Measurements from ENCODE around the gene TSPAN11.

TSPAN11 gene

GRCh38 chr12:30913323-30913722, 13.2 kb upstream of the TSPAN11 start:
- no peak for DNase-seq

GRCh38 chr12:30914986-30915591, 11.5 kb upstream of the TSPAN11 start:
- DNase-seq = peak; percentile 26

- no peak for DNase-seq
Measured at GRCh38 chr12:30923057-30923456, 3.5 kb upstream of the TSPAN11 start.

- no peak for DNase-seq
Measured at GRCh38 chr12:30925607-30926242, 823 bp upstream of the TSPAN11 start.

GRCh38 chr12:30927222-30927611, 669 bp downstream of the TSPAN11 start:
- no peak for DNase-seq

- no peak for DNase-seq
Measured at GRCh38 chr12:30928356-30929244, 2.1 kb downstream of the TSPAN11 start.

DNA sequence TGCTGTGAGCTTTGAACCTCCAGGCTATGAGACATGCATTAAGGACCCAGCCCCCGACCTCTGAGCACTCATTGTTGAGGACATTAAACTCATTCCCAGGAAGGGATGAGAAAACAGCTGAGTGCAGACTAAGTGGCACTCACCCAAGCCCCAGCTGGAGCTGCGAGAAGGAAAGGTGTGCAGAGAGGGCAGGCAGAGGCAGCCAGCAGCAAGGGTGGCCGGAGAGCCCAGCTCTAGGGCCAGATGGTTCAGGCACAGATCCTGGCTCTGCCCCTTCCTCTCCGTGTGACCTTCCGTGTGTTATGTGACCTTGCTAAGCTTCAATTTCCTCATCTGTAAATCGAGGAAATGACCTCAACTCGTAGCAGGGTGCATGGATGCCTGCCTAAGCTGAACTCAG, 3.7 kb downstream of the TSPAN11 start:
- no peak for DNase-seq

GRCh38 chr12:30930641-30931040, 4.1 kb downstream of the TSPAN11 start:
- no peak for DNase-seq

- no peak for DNase-seq
Measured at GRCh38 chr12:30932881-30933280, 6.3 kb downstream of the TSPAN11 start.

DNA sequence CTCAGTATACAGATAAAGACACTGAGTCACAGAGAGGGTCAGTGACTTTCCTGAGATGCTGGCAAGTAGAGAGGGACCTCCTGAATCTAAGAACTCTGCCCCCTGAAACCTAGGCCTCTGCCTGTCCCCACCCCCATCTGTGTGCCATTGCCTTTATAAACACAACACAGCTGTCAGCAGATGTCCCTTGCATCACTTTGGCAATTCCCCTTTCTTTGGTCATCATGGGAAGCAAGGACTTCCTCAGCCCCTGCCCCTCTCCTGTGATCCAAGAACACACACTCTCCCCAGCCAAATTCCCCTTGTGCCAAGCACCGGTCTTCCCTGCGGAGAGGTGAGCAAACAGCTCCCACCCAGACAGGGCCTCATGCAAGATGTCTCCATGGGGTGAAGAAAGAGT, 8.3 kb downstream of the TSPAN11 start:
- DNase-seq = no peak

GRCh38 chr12:30936036-30936435, 9.5 kb downstream of the TSPAN11 start:
- DNase-seq = no peak

GRCh38 chr12:30939234-30939633, 12.7 kb downstream of the TSPAN11 start:
- DNase-seq = no peak

GRCh38 chr12:30942486-30942885, 15.9 kb downstream of the TSPAN11 start:
- no peak for DNase-seq

DNA sequence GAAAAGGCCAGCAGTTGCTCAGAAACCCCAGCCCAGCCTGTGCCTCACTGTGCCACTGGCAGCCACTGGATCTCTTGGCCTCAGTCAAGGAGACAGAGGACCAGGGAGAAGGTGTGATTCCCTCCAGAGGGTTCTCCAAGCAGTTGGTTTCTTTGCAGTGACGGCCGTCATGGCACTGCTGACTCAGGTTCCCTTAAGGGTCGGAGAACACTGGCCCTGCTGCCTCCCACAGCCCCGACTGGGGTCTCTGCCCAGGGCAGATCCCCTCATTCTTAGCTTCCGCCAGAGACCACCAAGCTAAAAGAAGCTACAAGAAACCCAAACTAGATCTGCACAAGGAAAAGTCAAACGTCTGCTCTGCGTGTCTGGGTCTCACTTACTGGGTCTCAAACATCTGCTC, 16.4 kb downstream of the TSPAN11 start:
- no peak for DNase-seq

GRCh38 chr12:30945443-30946164, 19.1 kb downstream of the TSPAN11 start:
- no peak for DNase-seq

DNA sequence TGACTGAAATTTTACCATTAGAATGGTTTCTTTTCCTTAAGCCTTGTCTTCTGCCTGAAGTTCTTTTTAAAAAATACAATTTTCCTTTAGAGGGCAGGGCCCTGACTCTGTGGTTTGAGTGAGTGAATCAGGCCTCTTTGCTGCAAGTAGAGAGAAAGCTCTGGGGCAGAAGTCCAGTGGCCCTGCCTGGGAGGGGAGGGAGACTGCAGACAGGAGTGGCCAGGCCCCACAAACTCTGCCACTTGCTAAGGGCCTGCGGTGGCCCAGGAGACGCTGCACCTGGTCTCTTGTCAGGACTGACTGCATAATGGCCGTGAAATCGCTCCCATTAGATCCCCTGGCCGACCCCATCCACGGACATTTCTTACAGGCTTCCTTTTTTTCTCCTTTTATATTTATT, 25.5 kb downstream of the TSPAN11 start:
- no peak for DNase-seq

DNA sequence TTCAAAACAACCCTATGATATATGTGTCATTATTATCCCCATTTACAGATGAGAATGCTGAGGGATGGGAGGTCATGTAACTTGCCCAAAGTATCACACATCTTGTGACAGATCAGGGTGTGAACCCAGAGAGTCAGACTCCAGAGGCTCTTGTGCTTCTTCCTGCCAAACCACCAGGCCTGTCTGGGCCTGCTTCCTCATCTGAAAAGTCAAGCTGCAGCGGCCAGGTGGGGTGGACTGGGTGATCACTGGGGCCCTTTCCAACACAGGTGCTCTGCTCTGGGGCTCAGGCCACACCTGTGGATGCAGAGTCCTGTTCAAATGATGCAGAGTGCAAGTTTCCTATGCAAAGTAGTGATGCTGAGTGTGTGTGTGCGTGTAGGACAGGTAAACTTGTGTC, 26.7 kb downstream of the TSPAN11 start:
- no peak for DNase-seq

- no peak for DNase-seq
Measured at GRCh38 chr12:30953951-30954751, 27.6 kb downstream of the TSPAN11 start.

DNA sequence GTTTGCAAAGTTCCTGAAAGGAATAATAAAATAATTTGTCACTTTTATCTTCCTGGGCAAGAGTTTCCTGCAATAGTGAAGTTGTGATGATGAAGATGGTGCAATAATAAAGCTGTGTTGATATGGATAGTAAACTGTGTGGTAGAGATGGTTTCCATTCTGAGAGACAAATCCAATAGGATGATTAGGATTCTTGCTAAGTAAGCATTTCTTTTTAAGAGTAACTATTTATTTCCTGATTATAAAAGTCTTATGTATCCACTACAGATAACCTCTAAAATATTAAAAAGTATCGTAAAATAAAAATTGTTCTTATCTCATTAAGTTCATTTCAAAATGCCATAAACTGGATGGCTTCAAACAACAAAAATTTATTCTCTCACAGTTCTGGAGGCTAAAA, 28.7 kb downstream of the TSPAN11 start:
- no peak for DNase-seq

DNA sequence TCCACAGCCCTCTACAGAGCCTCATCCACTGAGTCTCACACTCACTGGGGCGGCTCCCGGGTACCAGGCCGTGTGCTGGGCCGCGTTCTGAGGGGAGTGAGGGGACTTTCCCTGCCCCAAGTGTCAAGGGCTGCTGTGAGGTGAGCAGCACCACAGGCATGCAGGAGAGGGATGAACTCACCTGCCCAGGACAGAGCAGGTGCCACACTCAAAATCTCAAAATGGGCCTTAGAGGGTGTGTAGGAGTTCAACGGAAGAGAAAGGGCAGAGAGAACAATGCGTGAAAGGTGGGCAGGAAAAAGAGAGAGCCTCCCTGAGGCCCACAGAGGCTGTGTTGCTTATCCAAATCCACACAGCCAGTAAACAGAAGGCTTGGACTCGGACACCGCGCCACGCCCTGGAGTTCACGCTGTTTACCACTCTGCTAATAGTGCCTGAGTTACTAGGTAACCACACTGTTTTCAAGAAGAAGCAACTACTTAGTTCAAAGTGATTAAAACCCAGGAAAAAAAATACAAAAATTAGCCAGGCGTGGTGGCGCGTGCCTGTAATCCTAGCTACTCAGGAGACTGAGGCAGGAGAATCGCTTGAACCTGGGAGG, 32.7 kb downstream of the TSPAN11 start:
- DNase-seq = no peak

DNA sequence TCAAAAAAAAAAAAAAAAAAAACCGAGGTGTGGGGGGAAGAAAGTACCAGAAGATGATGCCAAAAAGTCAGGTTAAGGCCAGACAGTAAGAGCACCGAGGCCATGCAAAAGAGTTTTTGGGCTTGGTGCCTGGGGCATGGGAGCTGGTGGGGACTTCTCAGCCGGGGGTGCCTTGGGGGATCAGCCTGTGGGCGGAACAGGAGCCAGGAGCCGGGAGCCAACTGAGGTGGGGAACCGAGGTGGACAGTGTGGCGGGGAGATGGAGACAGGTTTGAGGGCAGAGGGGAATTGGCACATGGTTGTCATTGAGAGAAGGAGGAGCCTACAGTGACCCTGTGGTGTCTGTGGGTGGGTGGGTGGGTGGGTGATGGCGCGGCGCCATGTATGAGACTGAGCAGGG, 33.2 kb downstream of the TSPAN11 start:
- DNase-seq = no peak

- DNase-seq = no peak
Measured at GRCh38 chr12:30961030-30961429, 34.5 kb downstream of the TSPAN11 start.

Measured in activated CD8-positive, alpha-beta memory T cell treated with anti-CD3 and anti-CD28 coated beads for 24 hours (primary cell).